GM18511 (cell line): ENCODE measurements around the gene COA7.

Source experiments
- ATAC-seq: cut with Tn5 transposase; IDR thresholded peaks from one replicate; pipeline ENCODE4 v1.9.1; 2021; ENCODE audit warnings: mild to moderate bottlenecking, moderate library complexity; ENCODE audit not compliant: unreplicated experiment

COA7 gene

DNA sequence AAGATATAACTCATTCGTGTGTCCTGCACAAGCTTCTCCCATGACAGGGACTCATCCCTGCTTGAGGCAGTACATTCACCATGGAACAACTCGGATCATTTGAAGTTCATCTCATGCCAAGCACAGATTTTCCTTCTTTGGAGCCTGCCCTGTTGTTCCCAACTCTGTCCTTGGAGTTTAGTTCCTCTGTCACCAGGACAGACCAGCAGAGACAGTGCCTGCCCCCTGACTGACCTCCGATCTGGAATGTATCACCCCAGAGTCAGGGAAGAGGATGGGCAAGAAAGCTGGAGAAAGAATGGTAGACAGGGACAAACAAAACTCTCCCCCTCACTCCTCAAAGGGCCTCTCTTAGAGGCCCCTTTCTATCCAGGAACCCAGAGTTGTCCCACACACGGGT is 60.2 kb downstream of the COA7 start:
- ATAC-seq = no peak

DNA sequence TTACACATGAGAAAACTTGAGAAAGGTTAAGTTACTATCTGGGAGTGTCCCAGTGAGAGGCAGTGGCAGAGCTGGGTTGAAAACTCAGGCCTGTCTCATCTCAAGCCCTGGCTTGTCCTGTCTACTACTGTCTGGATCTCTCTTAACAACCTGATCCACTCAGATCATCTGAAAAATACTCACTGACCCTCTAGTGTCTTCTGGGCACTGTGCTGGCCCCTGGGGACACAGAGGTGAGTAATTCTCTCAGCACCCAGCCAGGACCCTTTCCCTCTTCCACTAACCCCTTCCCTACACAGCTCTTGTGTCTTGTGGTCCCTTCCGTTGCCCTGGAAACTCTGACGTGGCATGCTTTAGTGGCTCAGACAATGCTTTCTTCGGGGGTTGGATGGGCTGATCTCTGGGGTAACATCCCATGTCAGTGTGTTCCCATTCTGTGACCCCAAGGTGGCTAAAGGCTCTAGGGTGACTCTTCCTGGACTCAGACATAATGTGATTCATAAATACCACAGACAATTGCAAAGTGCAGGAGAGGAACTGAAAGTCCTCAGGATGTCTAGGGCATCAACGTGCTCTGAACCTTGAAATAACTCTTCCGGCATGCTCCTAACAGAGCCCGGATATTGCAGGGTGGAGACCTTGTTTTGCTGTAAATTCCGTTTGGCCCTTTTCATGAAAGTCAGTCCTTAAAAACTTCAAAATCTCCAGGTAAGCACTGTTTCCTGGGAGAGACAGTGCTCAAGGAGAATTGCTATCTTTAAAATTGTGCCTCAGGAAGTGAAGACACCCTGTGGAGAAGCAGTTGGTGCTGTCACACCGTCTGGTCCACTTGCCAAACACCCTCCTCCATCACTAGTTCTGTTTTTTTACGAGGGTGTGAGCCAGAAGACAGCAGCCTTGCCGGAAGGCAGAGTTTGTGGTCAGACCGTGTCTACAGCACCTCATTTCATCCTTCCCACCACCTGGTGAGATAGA is 61.1 kb downstream of the COA7 start:
- ATAC-seq = peak; percentile 86

DNA sequence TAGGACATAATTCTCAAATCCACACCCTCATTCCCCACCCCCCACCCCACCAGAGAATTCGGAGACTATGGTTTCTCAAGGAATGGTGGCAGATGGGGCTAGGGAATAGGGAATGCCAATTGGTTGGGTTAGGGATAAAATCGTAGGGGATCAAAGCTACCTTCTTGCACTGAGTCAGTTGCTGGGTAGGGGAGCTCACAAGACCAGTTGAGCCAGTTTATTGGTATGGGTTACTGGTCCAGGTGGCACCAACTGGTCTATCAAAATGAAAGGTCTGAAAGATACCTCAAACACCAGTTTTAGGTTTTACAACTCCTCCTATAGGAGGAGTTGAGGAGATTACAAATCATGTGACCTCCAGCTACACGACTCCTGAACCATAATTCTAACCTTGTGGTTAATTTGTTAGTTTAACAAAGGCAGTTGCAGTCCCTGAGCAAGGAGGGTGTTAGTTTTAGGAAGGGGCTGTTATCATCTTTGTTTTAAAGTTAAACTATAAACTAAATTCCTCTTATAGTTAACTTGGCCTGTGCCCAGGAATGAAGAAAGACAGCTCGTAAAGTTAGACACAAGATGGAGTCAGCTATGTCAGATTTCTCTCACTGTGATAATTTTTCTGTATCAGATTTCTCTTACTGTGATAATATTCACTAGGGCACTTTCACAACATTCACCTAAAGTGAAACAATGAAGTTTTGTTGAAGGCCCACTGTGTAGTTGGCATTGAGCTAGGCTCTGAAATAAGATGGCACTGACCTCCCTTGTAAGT is 62.6 kb downstream of the COA7 start:
- no peak for ATAC-seq
